Activated T-helper 1 cell treated with anti-CD3 and anti-CD28 coated beads, Interleukin-2, amount 50 U/mL, for 16 hours (primary cell): Measurements from ENCODE around the gene UBE2E1.
"Not testable (repeated sequence)": the region's sequence is repeated elsewhere in the genome, so short reads cannot be mapped to it uniquely, and the experiment has no call there.

Experiments
- DNase-seq, 2 donors: peaks; one replicate each; pipeline ENCODE4 v3.0.0-alpha.2; 2020; ENCODE audit warnings: low read depth in 1 of 2, low spot score in 1 of 2

Gene UBE2E1

GRCh38 chr3:23845326-23846216, 39.8 kb downstream of the UBE2E1 start:
- DNase-seq = no peak

GRCh38 chr3:23849462-23849861, 43.7 kb downstream of the UBE2E1 start:
- not testable (repeated sequence) for DNase-seq

- no peak for DNase-seq
Measured at GRCh38 chr3:23856286-23856685, 50.5 kb downstream of the UBE2E1 start.

- DNase-seq = no peak
Measured at GRCh38 chr3:23859012-23859743, 53.4 kb downstream of the UBE2E1 start.

- DNase-seq = no peak
Measured at GRCh38 chr3:23859839-23860382, 54.2 kb downstream of the UBE2E1 start.

GRCh38 chr3:23861689-23862088, 55.9 kb downstream of the UBE2E1 start:
- no peak for DNase-seq

- DNase-seq = no peak
Measured at GRCh38 chr3:23863060-23863459, 57.3 kb downstream of the UBE2E1 start.

- no peak for DNase-seq
Measured at GRCh38 chr3:23864931-23865330, 59.2 kb downstream of the UBE2E1 start.

GRCh38 chr3:23865595-23866396, 60.0 kb downstream of the UBE2E1 start:
- DNase-seq = no peak

- no peak for DNase-seq
Measured at GRCh38 chr3:23867400-23867799, 61.6 kb downstream of the UBE2E1 start.

- no peak for DNase-seq
Measured at GRCh38 chr3:23867838-23868237, 62.1 kb downstream of the UBE2E1 start.

- DNase-seq = no peak
Measured at GRCh38 chr3:23869977-23870662, 64.4 kb downstream of the UBE2E1 start.

- not testable (repeated sequence) for DNase-seq
Measured at GRCh38 chr3:23870663-23871043, 64.9 kb downstream of the UBE2E1 start.

- DNase-seq = not testable (repeated sequence)
Measured at GRCh38 chr3:23871361-23871760, 65.6 kb downstream of the UBE2E1 start.

- DNase-seq = no peak
Measured at GRCh38 chr3:23872330-23872729, 66.6 kb downstream of the UBE2E1 start.

- DNase-seq = no peak
Measured at GRCh38 chr3:23873941-23874340, 68.2 kb downstream of the UBE2E1 start.

GRCh38 chr3:23874359-23875112, 68.8 kb downstream of the UBE2E1 start:
- DNase-seq = no peak

GRCh38 chr3:23875113-23875725, 69.5 kb downstream of the UBE2E1 start:
- no peak for DNase-seq

- no peak for DNase-seq
Measured at GRCh38 chr3:23876923-23877322, 71.2 kb downstream of the UBE2E1 start.
